HepG2 (cell line): ENCODE measurements around the gene IKZF3. TPM values are rescaled to one million over a fixed set of nuclear protein-coding genes. Genes with fewer than 3 reads are reported as not detected.

Experiments used
- ELF4 ChIP-seq: sonication (generic); formaldehyde crosslinking; IDR thresholded peaks from 2 replicates; pipeline ENCODE4 v1.5.0; 2020; ENCODE audit warnings: missing genetic modification reagents, mild to moderate bottlenecking, moderate library complexity, borderline replicate concordance
- FOXC1 ChIP-seq: sonication (generic); formaldehyde crosslinking; IDR thresholded peaks from 2 replicates; pipeline ENCODE4 v1.8.0; 2022; ENCODE audit warnings: mild to moderate bottlenecking, missing genetic modification reagents, borderline replicate concordance
- HCFC1 ChIP-seq: fragments of 150-350 bp; IDR thresholded peaks from 2 replicates; pipeline ENCODE4 v1.6.1; 2014; ENCODE audit warnings: low read depth, low read length
- HES4 ChIP-seq: sonication (generic); formaldehyde crosslinking; IDR thresholded peaks from 2 replicates; pipeline ENCODE4 v1.9.0; 2021; ENCODE audit warnings: mild to moderate bottlenecking, missing genetic modification reagents, borderline replicate concordance
- JUND ChIP-seq: sonication (generic); formaldehyde crosslinking; IDR thresholded peaks from 2 replicates; pipeline ENCODE4 v1.8.0; 2022; ENCODE audit warnings: mild to moderate bottlenecking, missing genetic modification reagents
- MEIS1 ChIP-seq: sonication (generic); formaldehyde crosslinking; IDR thresholded peaks from 2 replicates; pipeline ENCODE4 v1.9.0; 2021; ENCODE audit warnings: mild to moderate bottlenecking, missing genetic modification reagents, moderate library complexity, borderline replicate concordance
- MIXL1 ChIP-seq: IDR thresholded peaks from 2 replicates; pipeline ENCODE4 v1.6.1; 2016
- MTF1 ChIP-seq: sonication (generic); formaldehyde crosslinking; IDR thresholded peaks from 2 replicates; pipeline ENCODE4 v1.5.0; 2020; ENCODE audit warnings: missing genetic modification reagents
- NFAT5 ChIP-seq: sonication (generic); formaldehyde crosslinking; IDR thresholded peaks from 2 replicates; pipeline ENCODE4 v1.4.0; 2020; ENCODE audit warnings: missing genetic modification reagents
- REL ChIP-seq: sonication (generic); formaldehyde crosslinking; conservative IDR thresholded peaks from 2 replicates; pipeline ENCODE4 v1.8.0; 2022; ENCODE audit warnings: mild to moderate bottlenecking, missing genetic modification reagents, moderate library complexity
- SIN3B ChIP-seq: fragments of 150-350 bp; IDR thresholded peaks from 2 replicates; pipeline ENCODE4 v1.6.1; 2014; ENCODE audit warnings: low read length
- TCF7 ChIP-seq: sonication (generic); IDR thresholded peaks from 2 replicates; pipeline ENCODE4 v1.6.1; 2016; ENCODE audit warnings: antibody characterized with exemption, low read depth
- ZBTB44 ChIP-seq: sonication (generic); formaldehyde crosslinking; IDR thresholded peaks from 2 replicates; pipeline ENCODE4 v1.4.0; 2020; ENCODE audit warnings: missing genetic modification reagents
- ZBTB7A ChIP-seq: sonication (generic); formaldehyde crosslinking; IDR thresholded peaks from 2 replicates; pipeline ENCODE4 v1.8.0; 2022; ENCODE audit warnings: mild to moderate bottlenecking, missing genetic modification reagents
- ZEB1 ChIP-seq: IDR thresholded peaks from 2 replicates; pipeline ENCODE4 v1.6.1; 2012; ENCODE audit warnings: mild to moderate bottlenecking, low read depth, inconsistent platforms; ENCODE audit not compliant: insufficient replicate concordance
- ZNF251 ChIP-seq: sonication (generic); formaldehyde crosslinking; IDR thresholded peaks from 2 replicates; pipeline ENCODE4 v1.9.0; 2021; ENCODE audit warnings: mild to moderate bottlenecking, missing genetic modification reagents
- ZNF720 ChIP-seq: sonication (generic); formaldehyde crosslinking; IDR thresholded peaks from 2 replicates; pipeline ENCODE4 v1.4.0; 2020; ENCODE audit warnings: missing genetic modification reagents
- ZNF761 ChIP-seq: sonication (generic); formaldehyde crosslinking; conservative IDR thresholded peaks from 2 replicates; pipeline ENCODE4 v1.4.0; 2020; ENCODE audit warnings: mild to moderate bottlenecking, missing genetic modification reagents
- ZNF800 ChIP-seq: sonication (generic); formaldehyde crosslinking; IDR thresholded peaks from 2 replicates; pipeline ENCODE4 v1.4.0; 2020; ENCODE audit warnings: missing genetic modification reagents
- polyA plus RNA-seq, 8 experiments: library from polyadenylated mRNA; depleted of rRNA in 3 of 8; stranded (reverse) in 7 of 8; unstranded in 1 of 8; fragments of >200 nt; fragmentation: Illumina TruSeq in 4 of 8; extraction: Trizol in 4 of 8; gene quantifications; 2 replicates each; pipeline versions ENCODE4 v1.2.1 to v1.2.3, GENCODE V29; 2011 to 2016; ENCODE audit warnings: low read depth in 4 of 8, missing spikeins in 1 of 8, mixed read lengths in 1 of 8; ENCODE audit not compliant: insufficient read depth in 1 of 8
- total RNA-seq, 5 experiments: library from RNA; depleted of rRNA; stranded (reverse); fragments of >200 nt; fragmentation: Illumina TruSeq; extraction: Trizol; gene quantifications; 2 replicates each; pipeline ENCODE4 v1.2.3, GENCODE V29; 2016; ENCODE audit warnings: low read depth in 1 of 5
- TF ChIP-seq, protein P1 (sequence below): sonication (generic); formaldehyde crosslinking; IDR thresholded peaks from 2 replicates; pipeline ENCODE4 v1.5.0; 2020; ENCODE audit warnings: missing genetic modification reagents

IKZF3 gene
- total and polyA plus RNA-seq, 2 of the 13 experiments (the other 11 are each of a cell fraction or from before 2014, with no cell fraction given), result not detected

DNA sequence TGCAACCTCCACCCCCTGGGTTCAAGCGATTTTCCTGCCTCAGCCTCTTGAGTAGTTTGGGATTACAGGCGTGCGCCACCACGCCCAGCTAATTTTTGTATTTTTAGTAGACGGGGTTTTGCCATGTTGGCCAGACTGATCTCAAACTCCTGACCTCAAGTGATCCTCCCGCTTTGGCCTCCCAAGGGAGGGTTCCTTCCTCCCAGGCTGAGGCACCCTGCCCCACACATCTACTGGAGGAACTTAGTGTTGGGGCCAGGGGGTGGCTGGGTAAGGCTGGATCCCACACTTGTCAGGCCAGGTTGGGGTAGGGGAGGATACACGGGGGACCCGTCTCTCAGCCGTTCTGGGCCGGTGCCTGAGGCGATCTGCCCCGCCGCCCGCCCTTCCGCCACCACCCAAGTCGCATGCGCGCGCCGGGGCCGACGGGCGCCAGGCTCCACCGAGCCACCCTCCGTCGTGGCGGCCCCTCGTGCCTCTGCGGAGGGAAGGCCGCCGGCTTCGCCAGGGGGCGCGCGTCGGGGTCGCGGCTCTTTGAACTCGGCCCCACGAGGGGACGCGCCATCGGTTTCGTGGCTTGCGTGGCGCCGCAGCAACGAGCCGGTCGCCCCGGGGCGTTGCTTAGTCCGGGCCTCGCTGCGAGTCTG is 110.5 kb downstream of the IKZF3 start (continued):
- TF ChIP-seq, protein P1, sequence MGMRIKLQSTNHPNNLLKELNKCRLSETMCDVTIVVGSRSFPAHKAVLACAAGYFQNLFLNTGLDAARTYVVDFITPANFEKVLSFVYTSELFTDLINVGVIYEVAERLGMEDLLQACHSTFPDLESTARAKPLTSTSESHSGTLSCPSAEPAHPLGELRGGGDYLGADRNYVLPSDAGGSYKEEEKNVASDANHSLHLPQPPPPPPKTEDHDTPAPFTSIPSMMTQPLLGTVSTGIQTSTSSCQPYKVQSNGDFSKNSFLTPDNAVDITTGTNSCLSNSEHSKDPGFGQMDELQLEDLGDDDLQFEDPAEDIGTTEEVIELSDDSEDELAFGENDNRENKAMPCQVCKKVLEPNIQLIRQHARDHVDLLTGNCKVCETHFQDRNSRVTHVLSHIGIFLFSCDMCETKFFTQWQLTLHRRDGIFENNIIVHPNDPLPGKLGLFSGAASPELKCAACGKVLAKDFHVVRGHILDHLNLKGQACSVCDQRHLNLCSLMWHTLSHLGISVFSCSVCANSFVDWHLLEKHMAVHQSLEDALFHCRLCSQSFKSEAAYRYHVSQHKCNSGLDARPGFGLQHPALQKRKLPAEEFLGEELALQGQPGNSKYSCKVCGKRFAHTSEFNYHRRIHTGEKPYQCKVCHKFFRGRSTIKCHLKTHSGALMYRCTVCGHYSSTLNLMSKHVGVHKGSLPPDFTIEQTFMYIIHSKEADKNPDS (CRISPR knock-in tag), result no peak
- TF ChIP-seq MEIS1 (no peak), HCFC1 (no peak), REL (no peak), ZBTB7A (no peak), ZNF251 (CRISPR knock-in tag) (no peak), ZNF720 (CRISPR knock-in tag) (0 out of 2 replicates have a peak, but pooled peaks have one; percentile 48), NFAT5 (CRISPR knock-in tag) (peak; percentile 72; the same call in 1 of the 2 replicates), SIN3B (no peak), ZEB1 (no peak), JUND (CRISPR knock-in tag) (no peak), ZBTB44 (CRISPR knock-in tag) (0 out of 2 replicates have a peak, but pooled peaks have one; percentile 33), MTF1 (CRISPR knock-in tag) (no peak), FOXC1 (0 out of 2 replicates have a peak, but pooled peaks have one; percentile 84), HES4 (CRISPR knock-in tag) (no peak), TCF7 (no peak), ZNF761 (CRISPR knock-in tag) (no peak), ZNF800 (CRISPR knock-in tag) (no peak), ELF4 (CRISPR knock-in tag) (no peak), MIXL1 (CRISPR knock-in tag) (no peak)
